ENCODE measurements around the gene MDH1.

Gene MDH1

DNA sequence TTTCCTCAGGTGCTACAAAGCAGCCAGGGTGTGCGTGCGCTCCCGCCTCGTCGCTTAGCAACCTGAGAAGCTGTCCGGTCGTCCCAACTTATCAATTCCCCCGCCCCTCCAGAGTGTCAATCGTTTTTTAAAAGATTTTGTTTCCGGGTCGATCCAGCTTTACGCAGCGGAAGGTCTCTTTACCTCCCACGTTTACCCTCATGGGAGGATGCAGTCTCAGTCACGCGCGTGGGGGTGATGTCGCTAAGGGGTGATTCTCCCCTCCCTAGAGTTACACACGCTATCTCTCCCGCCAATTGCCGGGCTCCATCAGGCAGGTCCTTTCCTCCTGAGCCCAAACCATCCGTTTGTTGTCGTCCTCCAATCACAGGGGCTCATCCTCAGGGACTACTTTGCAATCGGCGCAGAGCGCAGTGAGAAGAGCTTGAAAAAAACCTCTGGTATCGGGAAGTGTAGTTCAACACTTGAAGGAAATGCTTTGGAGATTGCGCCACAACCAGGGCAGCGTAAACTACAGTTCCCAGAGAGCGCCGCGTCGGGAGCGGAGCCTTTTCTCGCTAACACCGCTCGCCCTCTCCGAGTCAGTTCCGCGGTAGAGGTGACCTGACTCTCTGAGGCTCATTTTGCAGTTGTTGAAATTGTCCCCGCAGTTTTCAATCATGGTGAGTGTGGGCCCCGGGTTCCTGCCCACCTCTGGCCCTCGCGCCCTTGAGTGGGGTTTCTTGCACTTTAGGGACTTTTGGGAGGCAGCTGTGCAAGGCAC lies at the start of gene MDH1, which contains the start of gene WDPCP:
Gene MDH1, plus strand, starts transcription at position 579 of the 763 bp plus-strand sequence. Its CDS starts 81 bp downstream, at position 660.
Gene WDPCP, minus strand, starts transcription at position 93 of the 763 bp plus-strand sequence. CDS start 206 bp downstream, outside the sequence.
- CTCF ChIA-PET: interaction anchor here (1.1 kb wide), 2 partner anchors 12 to 272 kb away, joined by 4 read pairs; no protein-coding TSS in a partner anchor
- POLR2A ChIA-PET: interaction anchor here (0.6 to 2.1 kb wide), 5 partner anchors 9 to 1692 kb away, joined by 3 to 12 read pairs (median 3); partner anchors contain the start of gene UGP2
- peak within 1 kb of the TSS; percentile 92 for H3K4me3 ChIP-seq (ENCODE audit: low read depth, low read length)
- TF ChIP-seq, protein P1, sequence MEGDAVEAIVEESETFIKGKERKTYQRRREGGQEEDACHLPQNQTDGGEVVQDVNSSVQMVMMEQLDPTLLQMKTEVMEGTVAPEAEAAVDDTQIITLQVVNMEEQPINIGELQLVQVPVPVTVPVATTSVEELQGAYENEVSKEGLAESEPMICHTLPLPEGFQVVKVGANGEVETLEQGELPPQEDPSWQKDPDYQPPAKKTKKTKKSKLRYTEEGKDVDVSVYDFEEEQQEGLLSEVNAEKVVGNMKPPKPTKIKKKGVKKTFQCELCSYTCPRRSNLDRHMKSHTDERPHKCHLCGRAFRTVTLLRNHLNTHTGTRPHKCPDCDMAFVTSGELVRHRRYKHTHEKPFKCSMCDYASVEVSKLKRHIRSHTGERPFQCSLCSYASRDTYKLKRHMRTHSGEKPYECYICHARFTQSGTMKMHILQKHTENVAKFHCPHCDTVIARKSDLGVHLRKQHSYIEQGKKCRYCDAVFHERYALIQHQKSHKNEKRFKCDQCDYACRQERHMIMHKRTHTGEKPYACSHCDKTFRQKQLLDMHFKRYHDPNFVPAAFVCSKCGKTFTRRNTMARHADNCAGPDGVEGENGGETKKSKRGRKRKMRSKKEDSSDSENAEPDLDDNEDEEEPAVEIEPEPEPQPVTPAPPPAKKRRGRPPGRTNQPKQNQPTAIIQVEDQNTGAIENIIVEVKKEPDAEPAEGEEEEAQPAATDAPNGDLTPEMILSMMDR (IDR thresholded peaks at IDR 0.05; ENCODE audit: insufficient read depth, low read length, missing control alignments): no peak
- DNase-seq (ENCODE audit: low read depth, low spot score): peak; percentile 100

DNA sequence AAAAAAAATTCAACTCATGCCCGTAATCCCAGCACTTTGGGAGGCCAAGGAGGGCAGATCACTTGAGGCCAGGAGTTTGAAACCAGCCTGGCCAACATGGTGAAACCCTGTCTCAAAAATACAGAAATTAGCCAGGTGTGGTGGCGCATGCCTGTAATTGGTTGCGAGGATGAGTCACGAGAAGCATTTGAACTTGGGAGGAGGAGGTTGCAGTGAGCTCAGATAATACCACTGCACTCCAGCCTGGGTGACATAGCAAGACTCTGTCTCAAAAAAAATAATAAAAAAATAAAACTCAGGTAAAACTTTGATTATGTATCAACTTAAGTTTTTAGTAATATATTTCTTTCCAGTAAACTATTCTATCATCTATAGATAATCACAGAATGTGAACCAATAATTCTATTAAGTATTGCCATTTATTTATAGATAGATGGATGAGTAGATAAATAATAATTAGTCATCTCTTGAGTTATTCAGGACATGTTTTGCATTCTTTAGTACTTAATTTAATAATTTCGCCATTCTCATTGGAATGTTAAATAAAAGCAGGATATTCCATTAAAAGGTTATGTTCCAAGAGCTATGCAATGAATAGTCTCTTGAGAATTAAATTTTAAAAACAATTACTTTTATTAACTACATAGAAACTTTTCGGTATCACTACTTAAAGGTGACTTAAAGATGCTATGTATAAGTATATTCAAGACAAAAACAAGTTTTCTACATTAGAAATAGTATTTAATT lies 49.2 kb upstream of the MDH1 start:
- POLR2A ChIA-PET: no interaction called here
- CTCF ChIA-PET: no interaction called here
- DNase-seq (ENCODE audit: low read depth, low spot score): no peak

DNA sequence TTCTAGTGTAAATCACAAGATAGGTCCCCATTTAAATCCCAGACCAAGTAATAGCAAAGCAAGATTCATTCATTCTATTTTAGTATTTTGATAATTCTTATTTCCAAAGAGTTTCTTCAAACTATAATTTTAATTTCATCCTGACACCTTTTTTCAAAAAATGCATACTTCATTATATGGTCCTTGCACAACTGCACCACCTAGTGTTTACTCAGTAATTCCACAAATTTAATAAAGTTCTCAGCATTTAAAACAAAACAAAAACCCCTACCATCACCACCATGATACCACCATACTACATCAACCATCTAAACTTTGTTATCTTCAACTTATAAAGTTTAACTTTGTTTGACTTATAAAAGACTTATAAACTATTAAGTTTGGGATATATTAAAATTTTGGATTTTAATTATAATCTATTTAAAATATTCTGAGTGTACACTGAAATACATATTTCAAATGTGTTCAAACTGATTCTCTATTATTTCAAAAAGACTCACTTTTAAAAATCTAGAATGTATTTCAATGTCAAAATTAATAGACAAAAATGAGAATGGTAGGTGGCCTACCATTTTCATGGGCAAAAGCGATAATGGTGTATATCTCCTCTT lies 44.6 kb upstream of the MDH1 start:
- DNase-seq (ENCODE audit: low read depth, low spot score): no peak
- CTCF ChIA-PET: interaction anchor here (0.8 to 1.3 kb wide), 4 partner anchors 9 to 25 kb away, joined by 4 to 7 read pairs (median 4); no protein-coding TSS in a partner anchor
- H3K4me3 ChIP-seq (ENCODE audit: low read depth, low read length): no peak overlapping the region
- TF ChIP-seq, protein P1 (IDR thresholded peaks at IDR 0.05; ENCODE audit: insufficient read depth, low read length, missing control alignments): peak; percentile 19
- POLR2A ChIA-PET: no interaction called here

More for the DNA sequence above, 49.2 kb upstream of the MDH1 start:
- H3K4me3 ChIP-seq (ENCODE audit: low read depth, low read length): no peak overlapping the region
- TF ChIP-seq, protein P1 (IDR thresholded peaks at IDR 0.05; ENCODE audit: insufficient read depth, low read length, missing control alignments): no peak

DNA sequence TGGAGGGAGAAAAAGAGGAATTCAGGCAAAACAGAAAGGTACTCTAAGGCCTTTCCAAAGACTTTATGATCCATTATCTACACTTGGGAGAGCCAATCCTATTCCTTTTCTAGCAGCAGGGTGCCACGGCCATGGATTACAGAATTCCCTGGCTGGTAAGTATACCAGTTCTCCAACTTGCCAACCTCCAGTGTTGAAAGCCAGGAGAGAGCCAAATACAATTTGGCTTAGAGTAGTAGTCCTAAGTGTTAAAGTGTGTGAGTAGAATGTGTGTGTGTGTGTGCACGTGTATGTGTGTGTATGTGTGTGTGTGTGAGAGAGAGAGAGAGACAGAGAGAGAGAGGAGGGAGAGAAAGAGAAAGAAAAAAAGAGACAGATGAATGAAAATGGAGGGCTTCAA lies 43.7 kb upstream of the MDH1 start:
- POLR2A ChIA-PET: no interaction called here
- CTCF ChIA-PET: interaction anchor here (0.6 to 1.3 kb wide), 2 partner anchors 17 to 23 kb away, joined by 3 to 4 read pairs; no protein-coding TSS in a partner anchor
- TF ChIP-seq, protein P1 (IDR thresholded peaks at IDR 0.05; ENCODE audit: insufficient read depth, low read length, missing control alignments): no peak
- DNase-seq (ENCODE audit: low read depth, low spot score): no peak
- no peak overlapping the region for H3K4me3 ChIP-seq (ENCODE audit: low read depth, low read length)

DNA sequence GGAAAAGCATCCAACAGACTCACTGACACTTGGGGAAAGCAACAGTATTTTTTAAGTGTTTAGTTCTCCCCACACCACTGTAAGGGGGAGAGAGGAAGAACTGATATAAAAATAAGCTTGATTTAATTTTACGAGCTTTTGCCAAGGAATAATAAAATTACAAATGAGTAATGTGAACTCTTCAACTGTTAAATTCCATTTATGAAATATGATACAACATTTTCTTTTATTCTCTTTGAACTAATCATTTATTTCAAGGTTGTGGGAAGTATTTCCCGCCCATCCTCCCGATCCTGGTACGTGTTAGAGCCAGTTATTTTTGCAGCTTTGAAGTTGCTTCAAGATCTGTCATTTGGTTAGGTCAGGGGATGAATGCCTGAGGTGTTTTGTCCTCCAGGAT lies 35.7 kb upstream of the MDH1 start:
- ChIA-PET POLR2A (no interaction called here), CTCF (interaction anchor here (1.0 to 1.4 kb wide), 3 partner anchors 9 to 766 kb away, joined by 3 to 5 read pairs (median 3); no protein-coding TSS in a partner anchor)
- H3K4me3 ChIP-seq (ENCODE audit: low read depth, low read length): no peak overlapping the region

More for the DNA sequence above, 35.7 kb upstream of the MDH1 start:
- TF ChIP-seq, protein P1 (IDR thresholded peaks at IDR 0.05; ENCODE audit: insufficient read depth, low read length, missing control alignments): no peak
- no peak for DNase-seq (ENCODE audit: low read depth, low spot score)
